Endothelial cell of umbilical vein (primary cell): ENCODE results near the gene DIP2C. TPM values are rescaled to one million over a fixed set of nuclear protein-coding genes. Genes with fewer than 3 reads are reported as not detected.

Source experiments
- BruUV-seq: library from RNA; stranded (reverse); fragments of 400-500 nt; replicated peaks from 2 replicates; lab custom pipeline; 2021; lab: Mats Ljungman, UMichigan
- CTCF ChIA-PET: fragments of 300-600, 350-600 bp; sonication (Branson Sonifier 250); formaldehyde crosslinking; loops from one replicate; lab custom pipeline; 2021; ENCODE audit warnings: antibody characterized with exemption, inconsistent platforms; lab: Charles Lee
- POLR2A ChIA-PET: fragments of 300-600, 350-600 bp; sonication (Branson Sonifier 250); formaldehyde crosslinking; loops from one replicate; lab custom pipeline; 2021; ENCODE audit warnings: antibody characterized with exemption, inconsistent platforms; lab: Charles Lee
- DNase-seq: peaks from one replicate; pipeline ENCODE4 v3.0.0-alpha.2; 2011; ENCODE audit warnings: low read depth, low spot score
- FAIRE-seq: peaks from 2 replicates; lab custom pipeline; 2011; peaks lifted over from hg19 to GRCh38; lab: Jason Lieb, UNC
- H2AFZ ChIP-seq: 2 replicates; pipeline ENCODE4 v1.6.0; 2012; ENCODE audit warnings: low read depth, low read length, control low read depth, inconsistent platforms
- H3K27ac ChIP-seq: 2 replicates; pipeline ENCODE4 v1.5.1; 2011; ENCODE audit warnings: low read depth, mild to moderate bottlenecking, control low read depth, low read length, moderate library complexity; ENCODE audit not compliant: insufficient read depth
- H3K27me3 ChIP-seq, 2 experiments: 2 replicates each; pipeline versions ENCODE4 v1.6.0 to v1.6.1; 2011; ENCODE audit warnings: low read length in 2 of 2, mixed read lengths in 1 of 2; ENCODE audit not compliant: control insufficient read depth in 2 of 2, insufficient read depth in 2 of 2
- H3K36me3 ChIP-seq, 2 experiments: 2 replicates in 1 of 2; 3 replicates in 1 of 2; pipeline ENCODE4 v1.5.1; 2011; ENCODE audit warnings: low read length in 2 of 2, mild to moderate bottlenecking in 1 of 2, moderate library complexity in 1 of 2; ENCODE audit not compliant: control insufficient read depth in 2 of 2, insufficient read depth in 2 of 2; ENCODE audit errors: extremely low read depth in 1 of 2
- H3K4me1 ChIP-seq: 3 replicates; pipeline ENCODE4 v1.5.1; 2011; ENCODE audit warnings: mild to moderate bottlenecking, low read length; ENCODE audit not compliant: control insufficient read depth, insufficient read depth; ENCODE audit errors: extremely low read depth
- H3K4me2 ChIP-seq: 2 replicates; pipeline ENCODE4 v1.6.1; 2011; ENCODE audit warnings: low read length, control low read depth, mixed read lengths; ENCODE audit not compliant: insufficient read depth
- H3K4me3 ChIP-seq, 3 experiments: fragments of 200-600 bp in 1 of 3; sonication (generic), shearing (Covaris generic) in 1 of 3; replicated peaks in 1 of 3; 2 replicates each; pipeline ENCODE4 v1.5.1; 2011 to 2016; ENCODE audit warnings: control low read depth in 3 of 3, low read length in 3 of 3, mild to moderate bottlenecking in 2 of 3, inconsistent platforms in 1 of 3, low read depth in 1 of 3, moderate library complexity in 1 of 3; ENCODE audit not compliant: insufficient read depth in 1 of 3
- H3K79me2 ChIP-seq: 2 replicates; pipeline ENCODE4 v1.6.0; 2012; ENCODE audit warnings: low read length, inconsistent platforms; ENCODE audit not compliant: control insufficient read depth, insufficient read depth
- H3K9ac ChIP-seq: replicated peaks from 2 replicates; pipeline ENCODE3; 2011; ENCODE audit warnings: low read length, control low read depth; ENCODE audit not compliant: insufficient read depth; ENCODE audit errors: extremely low read depth
- H3K9me1 ChIP-seq: replicated peaks from 3 replicates; pipeline ENCODE4 v1.6.0; 2011; ENCODE audit warnings: mild to moderate bottlenecking, low read length; ENCODE audit not compliant: control insufficient read depth, insufficient read depth; ENCODE audit errors: extremely low read depth
- H3K9me3 ChIP-seq: replicated peaks from 2 replicates; pipeline ENCODE4 v1.5.1; 2012; ENCODE audit warnings: low read length, inconsistent platforms; ENCODE audit not compliant: control insufficient read depth, insufficient read depth
- H4K20me1 ChIP-seq: replicated peaks from 2 replicates; pipeline ENCODE3; 2011; ENCODE audit warnings: mild to moderate bottlenecking, low read length; ENCODE audit not compliant: control insufficient read depth, insufficient read depth; ENCODE audit errors: extremely low read depth
- EZH2 ChIP-seq: IDR thresholded peaks from 2 replicates; pipeline ENCODE4 v1.6.1; 2012; ENCODE audit warnings: borderline replicate concordance, low read depth, mild to moderate bottlenecking, moderate library complexity, low read length, inconsistent platforms; ENCODE audit not compliant: severe bottlenecking
- FOS ChIP-seq: IDR thresholded peaks from 2 replicates; pipeline ENCODE4 v1.6.1; 2011; ENCODE audit warnings: mild to moderate bottlenecking, low read length, moderate library complexity, borderline replicate concordance; ENCODE audit not compliant: insufficient read depth
- GATA2 ChIP-seq: IDR thresholded peaks from 2 replicates; pipeline ENCODE4 v1.7.0; 2011; ENCODE audit warnings: low read depth, mild to moderate bottlenecking, moderate library complexity, mixed read lengths, low read length; ENCODE audit not compliant: insufficient read length, insufficient read depth
- JUN ChIP-seq: IDR thresholded peaks from 2 replicates; pipeline ENCODE4 v1.6.1; 2011; ENCODE audit warnings: borderline replicate concordance, low read depth; ENCODE audit not compliant: insufficient read length, insufficient read depth
- MYC ChIP-seq: IDR thresholded peaks from one replicate; pipeline ENCODE4 v1.6.1; 2011; ENCODE audit warnings: mild to moderate bottlenecking, low read depth, low read length
- POLR2A ChIP-seq: IDR thresholded peaks from 2 replicates; pipeline ENCODE4 v1.6.1; 2012; ENCODE audit warnings: low read depth, mild to moderate bottlenecking, control low read depth, low read length
- POLR2AphosphoS5 ChIP-seq: IDR thresholded peaks from 2 replicates; pipeline ENCODE4 v1.6.1; 2012; ENCODE audit warnings: low read depth, mild to moderate bottlenecking, control low read depth, low read length, moderate library complexity; ENCODE audit not compliant: insufficient read depth
- dilution Hi-C: fragments of 300-500 bp; cut with MboI; formaldehyde crosslinking; loops from one replicate; pipeline ENCODE4 v1.15.0; 2019; ENCODE audit warnings: low sequenced_read_pairs; ENCODE audit not compliant: extremely low pct_ligation_motif_present
- intact Hi-C: fragments of 100-400 bp; cut with micrococcal nuclease; formaldehyde crosslinking; loops from one replicate; pipeline ENCODE4 v1.10.0; 2022
- polyA plus RNA-seq, 4 experiments: library from polyadenylated mRNA; depleted of rRNA in 3 of 4; stranded (reverse) in 3 of 4; unstranded in 1 of 4; fragments of >200 nt; gene quantifications; 2 replicates each; pipeline versions ENCODE4 v1.2.1 to v1.2.3, GENCODE V29; 2011 to 2012; ENCODE audit warnings: missing spikeins in 1 of 4
- total RNA-seq: library from RNA; stranded (reverse); gene quantifications from 2 replicates; pipeline ENCODE4 v1.2.3, GENCODE V29; 2021
- TF ChIP-seq, protein P1 (sequence below): IDR thresholded peaks from 2 replicates; pipeline ENCODE4 v1.6.1; 2011; ENCODE audit not compliant: insufficient read depth, insufficient read length
- TF ChIP-seq, protein P2 (sequence below), 2 donors: IDR thresholded peaks; 1 replicate in 1 of 2; 2 replicates in 1 of 2; pipeline ENCODE4 v1.5.1; 2011; ENCODE audit warnings: low read length in 2 of 2, mild to moderate bottlenecking in 2 of 2, moderate library complexity in 2 of 2, control low read depth in 1 of 2, inconsistent platforms in 1 of 2, low read depth in 1 of 2; ENCODE audit not compliant: insufficient read depth in 1 of 2; ENCODE audit errors: extremely low read depth in 1 of 2

The DIP2C gene
- total and polyA plus RNA-seq, 2 donors (not counting 3 experiments of a cell fraction or from before 2014, with no cell fraction given) = 3.6 to 10.7 TPM

DNA sequence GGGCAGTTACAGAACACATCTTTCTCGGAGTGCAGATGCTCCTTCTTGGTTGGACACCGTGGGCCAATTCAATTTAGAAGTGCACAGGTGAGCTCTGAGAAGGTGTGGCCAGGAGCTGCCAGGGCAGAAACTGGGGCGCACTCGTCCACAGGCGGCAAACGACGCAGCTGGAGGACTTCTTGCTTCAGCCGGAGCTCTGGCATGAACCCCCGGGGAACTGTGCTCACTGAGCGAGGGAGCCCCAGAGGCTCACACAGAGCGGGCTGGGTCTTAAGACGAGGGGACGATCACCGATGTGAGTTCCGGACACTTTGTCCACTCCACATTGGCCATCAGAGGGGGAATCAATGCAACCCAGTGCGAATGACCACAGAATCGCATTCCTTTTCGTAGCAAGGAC is 413.8 kb downstream of the DIP2C start:
- dilution Hi-C loops = no loop called here
- no TSS peak for BruUV-seq
- POLR2A ChIA-PET = no interaction called here

More for the DNA sequence above, 413.8 kb downstream of the DIP2C start:
- Histone ChIP-seq H3K9ac (no peak overlapping the region), H4K20me1 (no peaks in the 10 kb centered on the region), H2AFZ (no peak overlapping the region), H3K9me3 (no peaks in the 10 kb centered on the region), H3K27me3 (no peaks in the 10 kb centered on the region), H3K36me3 (no peaks in the 10 kb centered on the region), H3K4me2 (no peak overlapping the region), H3K4me1 (no peaks in the 10 kb centered on the region), H3K4me3 (no peak overlapping the region), H3K27ac (no peak overlapping the region), H3K9me1 (no peaks in the 10 kb centered on the region), H3K79me2 (no peaks in the 10 kb centered on the region)
- TF ChIP-seq JUN = no peak
- TF ChIP-seq, protein P1, sequence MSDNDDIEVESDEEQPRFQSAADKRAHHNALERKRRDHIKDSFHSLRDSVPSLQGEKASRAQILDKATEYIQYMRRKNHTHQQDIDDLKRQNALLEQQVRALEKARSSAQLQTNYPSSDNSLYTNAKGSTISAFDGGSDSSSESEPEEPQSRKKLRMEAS = no peak
- no peak for TF ChIP-seq MYC
- no peak for TF ChIP-seq POLR2A
- TF ChIP-seq FOS = no peak
- no peak for TF ChIP-seq EZH2
- no peak for TF ChIP-seq GATA2
- TF ChIP-seq POLR2AphosphoS5 = no peak
- TF ChIP-seq, protein P2, sequence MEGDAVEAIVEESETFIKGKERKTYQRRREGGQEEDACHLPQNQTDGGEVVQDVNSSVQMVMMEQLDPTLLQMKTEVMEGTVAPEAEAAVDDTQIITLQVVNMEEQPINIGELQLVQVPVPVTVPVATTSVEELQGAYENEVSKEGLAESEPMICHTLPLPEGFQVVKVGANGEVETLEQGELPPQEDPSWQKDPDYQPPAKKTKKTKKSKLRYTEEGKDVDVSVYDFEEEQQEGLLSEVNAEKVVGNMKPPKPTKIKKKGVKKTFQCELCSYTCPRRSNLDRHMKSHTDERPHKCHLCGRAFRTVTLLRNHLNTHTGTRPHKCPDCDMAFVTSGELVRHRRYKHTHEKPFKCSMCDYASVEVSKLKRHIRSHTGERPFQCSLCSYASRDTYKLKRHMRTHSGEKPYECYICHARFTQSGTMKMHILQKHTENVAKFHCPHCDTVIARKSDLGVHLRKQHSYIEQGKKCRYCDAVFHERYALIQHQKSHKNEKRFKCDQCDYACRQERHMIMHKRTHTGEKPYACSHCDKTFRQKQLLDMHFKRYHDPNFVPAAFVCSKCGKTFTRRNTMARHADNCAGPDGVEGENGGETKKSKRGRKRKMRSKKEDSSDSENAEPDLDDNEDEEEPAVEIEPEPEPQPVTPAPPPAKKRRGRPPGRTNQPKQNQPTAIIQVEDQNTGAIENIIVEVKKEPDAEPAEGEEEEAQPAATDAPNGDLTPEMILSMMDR (IDR thresholded peaks at IDR 0.05; ENCODE audit: extremely low read depth in 1 of 2, insufficient read depth in 1 of 2, low read depth in 1 of 2, low read length in 2 of 2) = no peak
- intact Hi-C loops = no loop called here
- CTCF ChIA-PET = interaction anchor here (1.0 kb wide), 1 partner anchor 48 kb away, joined by 3 read pairs; no protein-coding TSS in a partner anchor
- no peak for DNase-seq
- no peak for FAIRE-seq
